NCI-H345 treated with DMSO at 0.1 percent for 48 hours (cell line): ENCODE results near the gene RAB3B.
"Not testable (repeated sequence)": the region's sequence is repeated elsewhere in the genome, so short reads cannot be mapped to it uniquely, and the experiment has no call there.

Source experiments
- DNase-seq: peaks from one replicate; lab custom pipeline; 2025; ENCODE audit not compliant: unreplicated experiment; lab: John Stamatoyannopoulos, UW

RAB3B gene, protein sequence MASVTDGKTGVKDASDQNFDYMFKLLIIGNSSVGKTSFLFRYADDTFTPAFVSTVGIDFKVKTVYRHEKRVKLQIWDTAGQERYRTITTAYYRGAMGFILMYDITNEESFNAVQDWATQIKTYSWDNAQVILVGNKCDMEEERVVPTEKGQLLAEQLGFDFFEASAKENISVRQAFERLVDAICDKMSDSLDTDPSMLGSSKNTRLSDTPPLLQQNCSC

DNA sequence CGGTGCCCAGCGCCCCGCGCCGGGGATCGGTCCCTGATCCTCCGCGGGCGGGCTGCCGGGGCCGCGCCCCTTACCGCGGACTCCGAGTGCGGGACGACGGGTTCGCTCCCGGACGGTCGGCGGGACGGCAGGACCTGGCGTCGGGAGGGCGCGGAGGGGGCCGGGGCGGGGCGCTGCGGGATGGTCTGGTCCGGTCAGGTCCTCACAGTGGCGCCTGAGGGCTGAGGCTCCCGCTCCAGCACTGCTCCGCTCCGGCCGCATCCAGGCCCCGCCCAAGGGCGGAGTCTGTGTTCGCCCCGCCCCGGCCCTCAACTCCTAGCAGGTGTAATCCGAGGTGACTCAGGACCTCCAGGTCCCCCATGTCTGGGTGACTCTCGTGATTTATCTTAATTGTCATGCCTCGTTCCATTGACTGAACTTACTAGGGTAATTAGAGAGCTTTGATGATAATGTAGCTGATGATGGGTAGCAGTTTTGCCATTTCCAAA is at the start of gene RAB3B:
Gene RAB3B (minus strand): TSS at position 223 of the 488 bp plus-strand sequence. CDS start 13,583 bp downstream, outside the sequence.
- peak; percentile 58 for DNase-seq

DNA sequence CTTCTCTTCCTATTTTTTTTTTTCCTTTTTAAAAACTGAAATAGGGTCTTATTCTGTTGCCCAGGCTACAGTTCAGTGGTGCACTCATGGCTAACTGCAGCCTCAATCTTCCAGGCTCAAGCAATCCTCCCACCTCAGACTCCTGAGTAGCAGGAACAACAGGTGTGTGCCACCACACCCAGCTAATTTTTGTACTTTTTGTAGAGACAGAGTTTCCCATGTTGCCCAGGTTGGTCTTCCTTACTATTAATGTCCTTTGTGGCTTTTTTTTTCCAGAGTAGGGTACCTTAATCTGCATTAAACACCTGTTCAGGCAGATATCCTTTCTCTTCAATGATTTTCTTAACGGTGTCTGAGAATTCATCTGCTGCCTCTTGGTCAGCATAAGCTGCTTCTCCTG is 47.4 kb upstream of the RAB3B start:
- no peak for DNase-seq

DNA sequence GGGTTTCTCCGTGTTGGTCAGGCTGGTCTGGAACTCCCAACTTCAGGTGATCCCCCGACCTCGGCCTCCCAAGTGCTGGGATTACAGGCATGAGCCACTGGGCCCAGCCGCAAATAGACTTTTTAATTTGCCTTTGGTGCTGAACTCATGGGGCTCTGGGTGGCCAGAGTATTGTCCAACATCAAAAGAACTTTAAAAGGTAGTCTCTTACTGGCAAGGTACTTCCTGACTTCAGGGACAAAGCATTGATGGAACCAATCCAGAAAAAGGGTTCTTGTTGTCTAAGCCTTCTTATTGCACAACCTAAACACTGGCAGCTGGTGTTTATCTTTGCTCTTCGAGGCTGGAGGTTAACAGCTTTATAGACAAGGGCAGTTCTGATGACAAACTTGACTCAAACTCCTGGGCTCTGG is 46.9 kb upstream of the RAB3B start:
- DNase-seq = no peak

DNA sequence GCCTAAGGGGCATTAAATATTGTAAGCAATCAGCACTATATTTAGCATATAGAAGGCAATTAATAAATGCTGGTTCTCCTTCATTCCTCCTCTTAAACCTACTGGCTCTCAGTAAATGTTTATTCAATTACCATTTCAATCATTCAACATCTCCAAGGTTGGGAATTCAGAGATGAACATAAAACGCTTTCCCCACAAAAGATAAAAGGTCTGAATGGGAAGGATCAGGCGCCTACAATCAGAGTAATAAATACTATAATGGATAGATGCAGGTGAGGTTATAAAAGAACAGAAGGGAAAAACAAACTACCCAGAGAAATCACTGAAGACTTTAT is 43.5 kb upstream of the RAB3B start:
- DNase-seq = no peak

DNA sequence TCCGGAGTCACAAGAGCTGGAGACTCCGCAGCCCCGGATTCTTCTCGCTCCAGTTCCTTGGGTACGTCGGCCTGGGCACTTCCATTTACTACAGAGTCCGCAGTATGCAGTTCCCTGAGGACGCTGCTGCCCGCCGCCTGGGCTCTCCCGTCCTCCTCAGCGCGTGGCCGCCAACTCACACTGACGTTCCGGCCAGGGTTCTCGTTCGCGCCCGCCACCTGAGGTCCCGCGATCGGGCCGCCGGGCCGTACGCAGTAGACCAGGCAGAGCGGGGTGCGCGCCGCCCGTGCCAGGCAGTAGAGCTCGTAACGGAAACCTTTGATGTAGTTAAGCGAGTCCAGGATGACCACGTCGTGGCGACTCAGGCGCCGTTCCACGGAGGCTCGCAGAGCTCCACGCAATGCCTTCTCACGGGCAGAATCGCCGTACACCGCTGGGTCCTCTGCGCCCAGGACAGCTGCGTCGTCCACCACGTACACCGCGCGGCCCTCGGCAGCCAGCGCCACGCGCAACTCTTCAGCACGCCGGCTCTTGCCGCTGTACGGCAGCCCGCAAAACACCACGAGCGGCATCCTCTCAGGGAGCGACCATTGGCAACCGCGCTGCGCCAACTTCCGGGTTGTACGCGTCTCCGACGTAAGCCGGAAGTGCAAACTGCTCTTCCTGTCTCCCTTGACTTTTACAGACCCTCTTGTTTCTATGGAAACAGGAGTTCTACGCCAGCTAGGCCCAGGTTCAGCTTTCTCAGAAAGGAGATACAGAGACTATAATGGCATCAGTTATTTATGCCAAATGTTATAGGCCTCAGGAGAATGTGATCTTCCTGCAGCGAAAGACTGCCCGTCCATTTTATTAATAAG is 42.9 kb upstream of the RAB3B start, which contains the start of gene KTI12:
Gene KTI12 (minus strand): TSS at position 621 of the 860 bp plus-strand sequence. CDS start 49 bp downstream, at position 572.
- DNase-seq = peak; percentile 82

DNA sequence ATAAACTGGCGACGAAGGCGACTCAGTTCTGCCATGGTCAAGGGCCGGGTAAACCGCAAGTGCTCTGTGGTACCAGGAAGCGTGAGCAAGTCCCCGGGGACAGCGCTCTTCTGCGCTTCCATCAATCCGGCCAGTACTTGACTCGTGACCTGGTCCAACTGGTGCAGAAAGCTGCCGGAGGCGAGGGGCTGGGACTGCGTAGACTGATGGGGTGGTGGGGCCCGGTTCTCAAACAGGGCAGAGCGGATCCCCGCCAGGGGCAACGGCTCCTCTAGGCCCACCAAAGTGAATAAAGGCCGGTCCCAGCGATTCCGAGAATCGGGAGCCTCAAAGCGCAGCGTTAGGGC is 42.3 kb upstream of the RAB3B start:
- DNase-seq = no peak

DNA sequence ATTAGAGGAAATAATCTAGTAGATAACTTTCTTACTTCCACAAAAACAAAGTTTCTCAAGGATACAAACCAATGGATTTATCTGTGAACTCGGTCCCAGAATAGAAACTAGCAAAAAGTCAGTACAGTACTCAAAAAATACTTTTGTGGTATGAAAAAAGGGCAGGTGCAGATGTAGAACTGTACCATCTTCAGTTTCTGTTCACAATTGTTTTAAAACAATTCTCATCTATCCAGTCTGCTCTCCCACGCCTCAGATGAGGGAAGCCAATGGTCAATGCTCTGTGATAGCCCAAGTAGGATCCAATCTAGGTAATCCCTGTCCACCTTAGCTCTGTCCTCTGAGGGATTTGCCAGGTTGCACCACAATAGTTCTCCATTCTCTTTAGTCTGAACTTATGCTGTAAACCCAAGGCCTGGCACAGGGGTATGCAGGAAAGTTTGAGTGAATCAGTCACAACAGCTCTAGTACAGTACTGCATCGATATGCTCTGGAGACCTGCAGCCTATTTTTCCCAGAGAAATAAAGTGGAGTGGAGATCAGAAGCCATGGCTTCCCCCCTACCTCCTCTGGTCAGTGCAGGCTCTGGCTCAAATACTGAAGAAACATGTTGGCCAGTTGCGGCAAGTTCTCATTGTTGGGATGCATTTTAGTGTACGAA is 41.8 kb upstream of the RAB3B start:
- no peak for DNase-seq

DNA sequence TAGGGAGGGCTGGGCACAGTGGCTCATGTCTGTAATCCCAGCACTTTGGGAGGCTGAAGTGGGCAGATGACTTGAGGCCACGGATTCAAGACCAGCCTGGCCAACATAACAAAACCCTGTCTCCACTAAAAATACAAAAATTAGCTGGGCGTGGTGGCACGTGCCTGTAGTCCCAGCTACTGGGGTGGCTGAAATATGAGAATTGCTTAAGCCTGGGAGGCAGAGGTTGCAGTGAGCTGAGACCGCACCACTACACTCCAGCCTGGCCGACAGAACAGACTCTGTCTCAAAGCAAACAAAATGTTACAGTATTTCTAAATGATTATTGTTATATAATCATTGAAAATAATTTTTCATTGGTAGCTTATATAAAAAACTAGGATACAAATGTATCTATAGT is 38.3 kb upstream of the RAB3B start:
- not testable (repeated sequence) for DNase-seq

DNA sequence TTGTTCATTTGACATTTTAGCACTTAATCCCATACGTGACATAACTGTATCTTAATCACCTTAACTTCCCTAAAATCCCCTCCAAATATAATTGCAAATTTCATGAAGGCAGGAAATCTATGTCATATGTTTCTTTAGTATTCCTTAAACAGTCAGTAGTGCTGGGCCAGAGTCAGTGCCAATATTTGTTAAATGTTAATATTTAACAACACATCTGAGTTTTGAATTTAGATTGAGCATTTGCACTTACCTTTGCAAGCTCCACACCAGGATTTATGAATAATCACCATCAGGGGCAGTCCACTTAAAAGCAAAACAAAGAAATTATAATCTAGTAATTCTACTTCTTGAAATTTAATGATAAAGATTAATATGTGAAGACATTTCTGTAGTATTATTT is 37.8 kb upstream of the RAB3B start:
- no peak for DNase-seq

GRCh38 chr1:52026278-52026677 is 35.8 kb upstream of the RAB3B start:
- DNase-seq = no peak

GRCh38 chr1:52022133-52022532 is 31.6 kb upstream of the RAB3B start:
- no peak for DNase-seq

DNA sequence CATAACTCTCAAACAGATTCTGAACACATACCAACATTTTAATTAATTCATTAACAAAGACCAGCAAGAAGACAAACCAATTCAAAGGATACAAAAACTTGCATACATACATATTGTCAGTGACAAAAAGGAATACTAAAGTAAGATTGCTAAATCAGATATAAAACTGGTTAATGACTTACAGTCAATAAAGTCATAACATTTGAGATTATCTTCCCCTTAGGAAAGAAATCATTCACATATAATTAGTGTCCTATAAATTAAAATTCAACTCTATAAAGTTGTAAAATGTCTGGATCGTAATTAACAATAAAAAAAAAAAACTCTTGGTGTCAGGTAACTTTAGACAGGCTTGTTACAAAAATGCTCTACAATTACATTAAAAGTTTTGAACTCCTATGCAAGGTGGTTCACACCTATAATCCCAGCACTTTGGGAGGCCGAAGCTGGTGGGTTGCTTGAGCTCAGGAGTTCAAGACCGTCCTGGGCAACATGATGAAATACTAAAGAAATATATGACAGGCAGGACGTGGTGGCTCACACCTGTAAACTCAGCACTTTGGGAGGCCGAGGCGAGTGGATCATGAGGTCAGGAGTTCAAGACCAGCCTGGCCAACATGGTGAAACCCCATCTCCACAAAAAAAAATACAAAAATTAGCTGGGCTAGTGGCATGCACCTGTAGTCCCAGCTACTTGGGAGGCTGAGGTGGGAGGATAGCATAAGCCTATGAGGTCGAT is 17.7 kb upstream of the RAB3B start:
- no peak for DNase-seq

GRCh38 chr1:52007215-52008002 is 16.9 kb upstream of the RAB3B start:
- DNase-seq = no peak

DNA sequence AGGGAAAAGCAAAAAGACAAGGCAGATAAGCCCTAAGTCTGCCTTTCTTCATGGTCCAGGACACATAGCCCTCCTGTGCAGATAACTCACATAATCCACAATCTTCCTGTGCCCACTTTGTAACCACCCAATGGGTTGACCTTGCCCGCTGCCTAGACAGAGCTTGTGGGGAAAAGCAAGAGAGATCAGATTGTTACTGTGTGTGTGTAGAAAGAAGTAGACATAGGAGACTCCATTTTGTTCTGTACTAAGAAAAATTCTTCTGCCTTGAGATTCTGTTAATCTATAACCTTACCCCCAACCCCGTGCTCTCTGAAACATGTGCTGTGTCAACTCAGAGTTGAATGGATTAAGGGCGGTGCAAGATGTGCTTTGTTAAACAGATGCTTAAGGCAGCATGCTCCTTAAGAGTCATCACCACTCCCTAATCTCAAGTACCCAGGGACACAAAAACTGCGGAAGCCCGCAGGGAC is 15.6 kb upstream of the RAB3B start:
- not testable (repeated sequence) for DNase-seq

GRCh38 chr1:52005548-52005947 is 15.0 kb upstream of the RAB3B start:
- not testable (repeated sequence) for DNase-seq

- DNase-seq = no peak
These were observed 13.4 kb upstream of the RAB3B start for GRCh38 chr1:52003877-52004276.

DNA sequence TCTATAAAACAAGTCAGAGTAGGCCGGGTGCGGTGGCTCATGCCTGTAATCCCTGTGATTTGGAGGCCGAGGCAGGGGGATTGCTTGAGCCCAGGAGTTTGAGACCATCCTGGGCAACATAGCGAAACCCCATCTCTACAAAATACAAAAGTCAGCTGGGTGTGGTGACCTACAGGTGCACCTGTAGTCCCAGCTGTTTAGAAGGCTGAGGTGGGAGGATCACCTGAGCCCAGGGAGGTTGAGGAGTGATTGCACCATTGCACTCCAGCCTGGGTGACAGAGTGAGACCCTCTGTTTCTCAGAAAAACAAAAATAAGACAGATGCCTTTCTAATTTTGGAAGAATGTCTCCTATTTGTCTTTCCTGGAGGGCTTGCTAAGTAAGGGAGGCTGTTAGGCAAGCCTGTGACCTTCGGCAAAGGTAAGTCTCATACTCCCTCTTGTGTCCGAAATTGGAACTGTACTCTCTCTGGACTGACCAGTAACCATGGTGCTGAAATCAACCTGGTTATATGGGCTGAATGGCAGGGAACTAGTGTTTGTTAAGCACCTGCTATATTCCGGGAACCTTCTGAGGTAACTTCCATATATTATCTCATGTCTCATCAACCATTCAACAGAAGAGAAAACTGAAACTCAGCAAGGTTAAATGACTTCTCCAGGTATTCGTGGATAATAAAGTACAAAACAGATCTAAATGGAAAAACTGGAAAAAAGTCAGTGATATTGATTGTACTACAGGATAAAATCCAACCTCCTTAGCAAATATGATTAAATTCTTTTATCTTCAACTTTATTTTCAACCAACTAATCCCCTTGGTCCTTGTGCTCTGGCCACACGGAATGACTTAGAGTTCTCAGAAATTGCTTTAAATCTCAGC is 11.8 kb upstream of the RAB3B start:
- DNase-seq = peak; percentile 58

DNA sequence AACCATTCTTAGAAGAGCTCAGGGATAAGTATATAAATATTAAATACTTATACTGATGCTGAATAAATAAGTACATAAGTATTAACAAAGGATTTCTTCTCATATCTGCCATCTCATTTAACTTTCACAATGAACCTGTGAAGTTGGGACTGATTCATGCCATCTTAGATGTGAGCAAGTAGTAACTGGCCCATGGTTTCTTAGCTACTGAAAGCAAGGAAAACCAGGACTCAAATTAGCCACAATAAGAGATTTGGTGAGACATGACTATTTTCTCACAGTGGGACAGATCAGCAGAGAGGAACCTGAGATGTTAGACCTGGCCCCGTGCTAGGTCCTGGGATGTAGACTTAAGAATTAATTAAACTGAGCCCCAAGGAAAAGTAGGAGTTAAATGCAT is 8.2 kb upstream of the RAB3B start:
- DNase-seq = no peak

GRCh38 chr1:51997974-51998382 is 7.5 kb upstream of the RAB3B start:
- no peak for DNase-seq
